HG02623 (cell line): ENCODE measurements around the gene SEC61B.

Experiments used
- ATAC-seq: cut with Tn5 transposase; IDR thresholded peaks from one replicate; pipeline ENCODE4 v1.9.1; 2021; ENCODE audit warnings: moderate library complexity; ENCODE audit not compliant: unreplicated experiment

Gene SEC61B

GRCh38 chr9:99221621-99222415, at the start of gene SEC61B, which contains the start of gene ALG2:
Gene SEC61B, plus strand, starts transcription at chr9:99222282. Its CDS starts 82 bp downstream, at chr9:99222364.
Gene ALG2, minus strand, starts transcription at chr9:99221942. Its CDS starts 48 bp downstream, at chr9:99221894.
- peak; percentile 87 for ATAC-seq

- ATAC-seq, result peak; percentile 67
These were observed 48.2 kb upstream of the SEC61B start for GRCh38 chr9:99173570-99174504.

DNA sequence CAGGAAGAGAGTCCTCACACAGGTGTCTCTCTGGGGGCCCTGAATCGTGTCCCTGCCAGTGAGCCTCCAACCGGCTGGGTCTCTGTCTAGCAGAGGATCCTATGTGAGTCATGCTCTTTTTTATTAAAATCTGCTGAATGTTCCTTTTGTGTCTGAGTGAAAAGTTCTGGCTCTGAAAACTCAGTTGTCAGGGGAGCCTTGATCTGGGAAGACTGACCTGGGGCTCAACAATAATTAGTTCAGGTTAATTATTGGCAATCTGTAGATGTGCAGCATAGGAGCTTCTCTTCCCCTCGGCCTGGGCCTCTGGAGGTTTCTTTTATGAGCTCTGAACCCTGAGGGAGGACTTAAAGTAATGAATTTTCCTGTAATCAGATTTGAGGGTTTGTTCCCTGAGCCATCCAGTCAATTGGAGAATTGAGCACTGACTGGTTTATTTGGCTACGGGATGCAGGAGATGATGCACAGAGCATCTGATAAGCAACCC, 45.5 kb upstream of the SEC61B start:
- ATAC-seq, result no peak

GRCh38 chr9:99177576-99178366, 44.3 kb upstream of the SEC61B start:
- no peak for ATAC-seq

- no peak for ATAC-seq
These were observed 42.9 kb upstream of the SEC61B start for GRCh38 chr9:99178912-99179872.

GRCh38 chr9:99180199-99180598, 41.9 kb upstream of the SEC61B start:
- ATAC-seq, result peak; percentile 33

DNA sequence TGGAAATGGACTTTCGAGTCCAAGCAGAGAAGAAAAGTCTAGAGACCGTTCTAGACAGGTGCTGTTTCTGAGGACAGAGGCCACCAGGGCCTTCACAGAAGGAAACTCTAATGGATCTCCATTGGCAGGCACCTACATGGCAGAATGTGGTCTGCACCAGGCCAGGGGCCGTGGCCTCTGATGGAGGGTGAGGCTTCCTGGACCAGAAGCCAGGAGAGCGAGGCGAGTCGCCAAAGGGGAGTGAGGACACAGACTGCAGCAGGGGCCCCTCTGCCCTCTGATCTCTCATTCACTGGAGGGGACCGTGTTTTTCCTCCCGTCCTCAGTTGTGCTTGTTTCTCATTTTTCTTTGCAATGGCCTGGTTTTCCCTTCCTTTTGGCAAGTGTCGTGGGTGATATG, 41.4 kb upstream of the SEC61B start:
- no peak for ATAC-seq

GRCh38 chr9:99181206-99181605, 40.9 kb upstream of the SEC61B start:
- ATAC-seq, result no peak

GRCh38 chr9:99181621-99182020, 40.5 kb upstream of the SEC61B start:
- peak; percentile 45 for ATAC-seq

- no peak for ATAC-seq
These were observed 39.7 kb upstream of the SEC61B start for GRCh38 chr9:99182356-99182755.

DNA sequence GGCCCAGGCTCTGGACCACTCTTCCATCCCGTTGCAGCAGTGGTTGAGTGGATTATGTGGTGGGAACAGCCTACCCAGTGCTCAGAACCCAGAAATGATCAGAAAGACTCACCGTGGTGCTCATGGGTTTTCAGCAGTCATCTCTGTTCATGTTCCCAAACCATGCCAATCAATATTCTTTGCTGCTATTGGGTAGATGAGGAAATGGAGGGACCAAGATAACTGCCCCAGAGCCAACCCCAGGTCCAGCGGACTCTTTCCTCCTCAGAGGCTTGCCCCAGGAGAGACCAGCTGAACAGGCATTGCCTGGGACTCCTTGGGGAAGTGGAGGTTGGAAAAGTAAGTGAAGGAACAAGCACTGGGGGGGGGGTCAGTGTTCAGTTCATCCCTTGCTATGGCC, 38.5 kb upstream of the SEC61B start:
- no peak for ATAC-seq

DNA sequence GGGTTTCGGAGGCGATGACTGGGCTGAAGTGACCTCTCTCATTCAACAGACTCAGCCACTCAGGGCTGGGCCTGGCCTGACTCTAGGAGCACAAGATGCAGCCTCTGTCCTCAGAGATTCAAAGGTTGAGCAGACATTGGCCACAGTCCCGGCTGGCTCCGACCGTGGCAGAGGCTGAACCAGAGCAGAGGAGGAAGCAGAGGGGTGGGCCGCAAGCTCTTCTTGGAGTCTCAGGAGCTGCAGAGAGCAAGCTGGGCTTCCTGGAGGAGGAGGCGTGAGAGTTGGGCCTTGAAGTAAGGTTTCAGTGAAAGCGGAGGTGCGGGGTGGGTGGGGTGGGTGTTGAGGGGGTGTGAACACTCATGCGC, 38.0 kb upstream of the SEC61B start:
- ATAC-seq, result no peak

DNA sequence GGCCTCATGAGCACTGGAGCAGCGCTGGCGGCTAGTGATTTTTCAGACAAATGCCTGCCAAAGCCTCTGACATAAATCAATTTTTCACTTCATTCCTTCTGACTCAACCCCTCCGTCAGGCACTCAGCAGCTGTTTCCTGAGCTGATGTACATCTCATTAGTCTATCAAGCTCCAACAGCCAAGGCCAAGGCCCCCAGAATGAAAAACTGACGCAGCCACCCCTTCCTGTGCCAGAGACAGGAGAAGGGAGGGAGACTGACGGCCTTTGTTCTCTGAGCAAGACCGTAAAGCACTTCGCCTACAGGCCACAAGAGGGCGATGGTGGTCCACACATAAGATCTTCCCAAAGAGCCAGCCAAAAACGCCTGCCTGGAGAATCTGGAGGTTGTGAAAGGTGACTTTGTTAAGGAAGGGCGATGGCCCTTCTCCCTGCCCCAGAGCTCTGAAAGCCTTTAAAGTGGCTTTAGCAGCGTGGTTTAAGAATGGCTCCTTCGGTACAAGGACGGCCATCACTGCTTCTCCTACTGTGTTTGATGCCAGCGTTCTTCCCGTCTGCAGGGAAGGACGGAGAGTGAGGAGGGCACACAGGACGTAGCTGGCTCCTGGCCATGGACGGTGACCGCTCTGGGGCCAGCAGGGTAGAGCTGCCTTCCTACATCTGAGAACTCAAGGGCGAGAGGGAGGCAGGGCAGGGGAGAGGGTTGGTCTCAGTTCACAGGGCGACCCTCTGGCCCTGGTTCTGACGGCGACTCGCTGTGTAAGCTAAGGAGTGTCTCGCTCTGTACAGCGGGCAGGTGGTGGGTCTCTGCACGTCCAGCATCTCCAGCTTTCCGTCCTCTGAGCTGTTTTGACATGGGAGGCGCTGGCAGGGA, 37.4 kb upstream of the SEC61B start:
- ATAC-seq, result no peak

DNA sequence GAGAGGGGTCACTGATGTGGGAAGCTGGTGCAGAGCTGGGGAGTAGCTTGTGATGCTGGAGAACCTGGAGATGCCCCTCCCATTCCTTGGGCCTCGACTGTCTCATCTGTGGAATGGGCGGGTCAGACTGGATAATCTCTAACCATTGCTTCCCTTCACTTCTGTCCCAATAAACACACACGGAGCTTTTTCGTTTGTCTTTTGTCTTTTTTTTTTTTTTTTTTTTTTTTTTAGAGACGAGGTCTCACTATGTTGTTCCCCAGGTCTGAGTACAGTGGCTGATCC, 36.8 kb upstream of the SEC61B start:
- no peak for ATAC-seq

DNA sequence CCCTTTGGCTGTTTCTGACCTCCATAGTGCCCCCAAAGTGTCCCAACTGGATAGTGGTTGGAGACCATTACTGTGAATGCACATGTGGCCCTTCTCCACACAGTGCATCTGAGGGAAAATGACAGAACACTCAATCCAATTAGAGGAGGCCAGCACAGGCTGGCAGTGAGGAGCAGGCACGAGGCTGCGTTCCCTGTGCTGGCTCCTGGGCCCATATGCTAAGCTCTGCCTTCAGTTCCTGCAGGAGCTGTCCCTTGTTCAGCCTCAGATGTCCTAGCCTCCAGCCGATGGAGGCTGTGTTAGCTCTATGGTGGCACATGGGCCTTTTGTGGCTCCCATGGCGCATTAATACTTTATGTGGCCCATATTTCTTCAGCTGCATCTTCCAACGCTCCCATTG, 36.1 kb upstream of the SEC61B start:
- no peak for ATAC-seq

DNA sequence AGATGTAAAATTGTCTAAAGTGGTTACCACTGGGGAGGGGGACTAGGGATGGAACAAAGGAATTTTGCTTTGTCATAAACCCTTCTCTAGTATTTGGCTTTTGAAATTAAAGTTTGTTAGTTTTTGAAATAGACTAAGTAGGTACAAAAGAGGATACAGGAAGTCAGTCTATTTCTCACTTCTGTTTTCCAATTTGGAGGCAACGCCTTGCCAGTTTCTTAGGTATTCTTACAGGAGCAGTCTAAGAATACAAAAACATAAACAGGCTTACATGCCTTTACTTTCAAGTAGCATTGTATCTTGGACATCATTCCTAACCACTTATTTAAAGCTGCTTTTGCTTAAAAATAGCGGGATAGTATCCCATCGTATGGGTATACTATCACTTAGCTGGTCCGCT, 34.8 kb upstream of the SEC61B start:
- ATAC-seq, result no peak

DNA sequence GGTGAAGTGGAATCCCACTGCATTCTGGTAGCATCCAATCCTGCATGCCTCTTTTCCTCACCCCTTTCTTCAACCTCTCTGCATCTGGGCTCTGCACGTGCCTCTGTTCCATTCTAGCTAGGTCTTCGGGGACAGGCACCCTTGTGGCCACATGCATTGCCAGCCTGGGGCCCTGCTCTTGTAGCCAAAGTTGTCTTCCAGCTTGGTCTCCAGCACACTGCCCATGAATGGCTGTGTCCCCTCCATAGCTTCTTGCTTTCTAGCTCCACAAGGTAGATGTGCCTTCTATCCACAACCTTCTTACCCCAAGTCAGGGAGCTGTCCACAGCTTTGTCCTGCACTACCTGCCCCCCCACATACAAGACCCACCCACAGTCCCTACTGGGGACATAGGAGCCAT, 32.9 kb upstream of the SEC61B start:
- no peak for ATAC-seq

DNA sequence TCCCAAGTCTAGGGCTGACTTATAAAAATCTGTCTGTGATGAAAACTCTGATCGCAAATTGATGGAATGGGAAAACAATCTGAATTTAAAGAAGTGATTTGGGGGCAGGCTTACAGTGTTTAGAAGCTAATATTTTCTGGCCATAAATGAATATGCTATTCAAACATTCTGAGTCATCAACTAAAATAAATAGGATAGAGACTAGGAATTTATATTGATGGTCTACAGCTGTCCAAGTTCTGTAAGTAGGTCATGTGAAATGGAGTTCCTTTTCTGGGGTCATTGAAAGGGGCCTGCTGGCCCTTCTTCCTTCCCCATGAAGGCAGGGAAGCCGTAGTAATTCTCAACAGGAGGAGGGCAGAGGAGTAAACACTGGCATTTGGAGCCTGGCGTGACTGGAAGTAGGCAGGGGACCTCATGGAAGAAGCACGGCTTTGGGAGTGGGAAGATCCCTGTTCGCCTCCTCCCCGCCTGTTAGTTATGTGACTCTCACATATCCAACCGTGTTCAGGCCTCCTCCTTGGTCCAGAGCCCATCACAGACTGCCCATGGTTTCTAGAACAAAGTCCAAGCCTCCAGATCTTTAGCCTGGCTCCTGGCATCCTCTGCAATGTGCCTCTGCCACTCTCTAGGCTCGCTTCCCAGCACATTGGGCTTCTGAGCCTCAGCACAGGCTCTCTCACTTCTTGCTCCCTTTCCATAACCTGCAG, 32.0 kb upstream of the SEC61B start:
- no peak for ATAC-seq
